ENCODE data around the gene RHBDL1. TPM values are rescaled to one million over a fixed set of nuclear protein-coding genes. Genes with fewer than 3 reads are reported as not detected.

The RHBDL1 gene
- total and polyA plus RNA-seq, 2 donors (not counting 3 experiments of a cell fraction or from before 2014, with no cell fraction given): 1.1 to 1.8 TPM

- dilution Hi-C loops (cut with MboI; ENCODE audit: extremely low pct_ligation_motif_present, low sequenced_read_pairs) (no loop called here), intact Hi-C loops (cut with micrococcal nuclease) (no loop called here)
- Histone ChIP-seq H2AFZ (ENCODE audit: low read depth, low read length) (no peak overlapping the region), H3K36me3 (ENCODE audit: control insufficient read depth in 2 of 2, extremely low read depth in 1 of 2, insufficient read depth in 2 of 2, low read length in 2 of 2) (peaks cover 5 to 35% of the 10 kb centered on the region in 2 experiments), H3K27me3 (ENCODE audit: control insufficient read depth in 2 of 2, insufficient read depth in 2 of 2, low read length in 2 of 2) (no peaks in the 10 kb centered on the region), H3K9me3 (replicated peaks; ENCODE audit: control insufficient read depth, insufficient read depth, low read length) (no peaks in the 10 kb centered on the region), H3K4me2 (ENCODE audit: insufficient read depth, low read length) (no peak overlapping the region), H3K9ac (replicated peaks; ENCODE audit: extremely low read depth, insufficient read depth, low read length) (no peak overlapping the region), H3K4me1 (ENCODE audit: control insufficient read depth, extremely low read depth, insufficient read depth, low read length) (no peaks in the 10 kb centered on the region), H3K9me1 (replicated peaks; ENCODE audit: control insufficient read depth, extremely low read depth, insufficient read depth, low read length) (no peaks in the 10 kb centered on the region), H3K27ac (ENCODE audit: insufficient read depth, low read depth, low read length) (no peak overlapping the region), H3K4me3 (replicated peaks in 1 of 3; ENCODE audit: insufficient read depth in 1 of 3, low read depth in 1 of 3, low read length in 3 of 3) (no peak overlapping the region), H4K20me1 (replicated peaks; ENCODE audit: control insufficient read depth, extremely low read depth, insufficient read depth, low read length) (no peaks in the 10 kb centered on the region), H3K79me2 (ENCODE audit: control insufficient read depth, insufficient read depth, low read length) (peaks cover 18% of the 10 kb centered on the region)
- DNase-seq (ENCODE audit: low read depth, low spot score): no peak
- no TSS peak for BruUV-seq (replicated peaks)
- FAIRE-seq: no peak
- TF ChIP-seq POLR2AphosphoS5 (IDR thresholded peaks at IDR 0.05; ENCODE audit: insufficient read depth, low read depth, low read length): no peak
- no peak for TF ChIP-seq MAX (IDR thresholded peaks at IDR 0.05; ENCODE audit: insufficient read depth, insufficient read length)
- no peak for TF ChIP-seq FOS (IDR thresholded peaks at IDR 0.05; ENCODE audit: borderline replicate concordance, insufficient read depth, low read length)
- TF ChIP-seq EZH2 (IDR thresholded peaks at IDR 0.05; ENCODE audit: borderline replicate concordance, low read depth, low read length, severe bottlenecking): no peak
- no peak for TF ChIP-seq JUN (IDR thresholded peaks at IDR 0.05; ENCODE audit: borderline replicate concordance, insufficient read depth, insufficient read length, low read depth)
- TF ChIP-seq GATA2 (IDR thresholded peaks at IDR 0.05; ENCODE audit: insufficient read depth, insufficient read length, low read depth, low read length): no peak
- no peak for TF ChIP-seq POLR2A (IDR thresholded peaks at IDR 0.05; ENCODE audit: low read depth, low read length)
- no peak for TF ChIP-seq MYC (IDR thresholded peaks at IDR 0.05; ENCODE audit: low read depth, low read length)
- TF ChIP-seq CTCF (IDR thresholded peaks at IDR 0.05; ENCODE audit: extremely low read depth in 1 of 2, insufficient read depth in 1 of 2, low read depth in 1 of 2, low read length in 2 of 2): no peak
- CTCF ChIA-PET: interaction anchor here (0.8 kb wide), 1 partner anchor 92 kb away, joined by 3 read pairs; no protein-coding TSS in a partner anchor
- POLR2A ChIA-PET: no interaction called here
These were observed 4.8 kb upstream of the RHBDL1 start for GRCh38 chr16:670485-671352.

Data from endothelial cell of umbilical vein (primary cell).